Measurements from ENCODE around the gene PADI4. TPM values are rescaled to one million over a fixed set of nuclear protein-coding genes. Genes with fewer than 3 reads are reported as not detected.
"Not testable (repeated sequence)": the region's sequence is repeated elsewhere in the genome, so short reads cannot be mapped to it uniquely, and the experiment has no call there.

Gene PADI4
- total RNA-seq, 2 experiments from 2014 or later = 0.59 to 0.63 TPM

GRCh38 chr1:17308593-17308992, 596 bp downstream of the PADI4 start:
- ChIA-PET POLR2A (no interaction called here), CTCF (no interaction called here)

GRCh38 chr1:17309426-17310067, 1.6 kb downstream of the PADI4 start:
- CTCF ChIA-PET = interaction anchor here (0.6 kb wide), 1 partner anchor 21 kb away, joined by 3 read pairs; no protein-coding TSS in a partner anchor

GRCh38 chr1:17310068-17310640, 2.2 kb downstream of the PADI4 start:
- ChIA-PET CTCF (no interaction called here), POLR2A (no interaction called here)

More at GRCh38 chr1:17309426-17310067, 1.6 kb downstream of the PADI4 start:
- POLR2A ChIA-PET = interaction anchor here (0.6 kb wide), 1 partner anchor 10 kb away, joined by 6 read pairs; no protein-coding TSS in a partner anchor

DNA sequence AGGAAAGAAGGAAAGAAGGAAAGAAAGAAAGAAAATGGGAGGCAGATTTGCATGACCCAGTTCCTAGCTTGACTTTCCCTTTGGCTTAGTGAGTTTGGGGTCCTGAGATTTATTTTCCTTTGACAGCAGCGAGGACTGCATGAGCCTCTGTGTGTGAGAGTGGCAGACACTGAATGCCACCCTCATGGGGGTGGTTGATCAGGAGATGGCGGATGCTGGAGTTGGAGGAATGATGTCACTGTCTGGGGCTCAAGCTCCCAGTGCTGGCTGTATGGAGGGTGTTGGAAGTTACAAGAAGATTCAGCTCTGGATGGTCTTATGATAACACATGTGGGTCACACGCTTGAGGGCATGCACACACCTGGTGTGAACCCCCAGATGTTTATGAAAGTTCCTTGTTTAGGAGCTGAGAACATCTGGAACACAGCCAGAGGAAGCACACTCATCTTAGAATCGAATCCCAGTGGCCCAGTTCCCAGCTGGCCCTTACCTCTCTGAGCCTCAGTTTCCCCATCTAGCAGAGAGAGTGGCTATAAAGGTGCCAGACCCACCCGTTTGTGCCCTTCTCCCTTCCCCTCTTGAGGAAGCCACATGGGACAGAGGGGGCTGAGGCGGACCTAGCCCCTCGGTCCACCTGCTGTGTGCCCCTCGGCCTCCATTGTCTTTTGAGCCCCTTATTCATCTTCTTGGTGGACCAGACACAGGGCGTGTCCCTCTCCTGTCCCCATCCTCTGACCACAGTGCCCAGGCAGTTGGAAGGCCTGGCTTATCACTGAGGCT, 5.7 kb downstream of the PADI4 start:
- ChIA-PET CTCF (no interaction called here), POLR2A (no interaction called here)

DNA sequence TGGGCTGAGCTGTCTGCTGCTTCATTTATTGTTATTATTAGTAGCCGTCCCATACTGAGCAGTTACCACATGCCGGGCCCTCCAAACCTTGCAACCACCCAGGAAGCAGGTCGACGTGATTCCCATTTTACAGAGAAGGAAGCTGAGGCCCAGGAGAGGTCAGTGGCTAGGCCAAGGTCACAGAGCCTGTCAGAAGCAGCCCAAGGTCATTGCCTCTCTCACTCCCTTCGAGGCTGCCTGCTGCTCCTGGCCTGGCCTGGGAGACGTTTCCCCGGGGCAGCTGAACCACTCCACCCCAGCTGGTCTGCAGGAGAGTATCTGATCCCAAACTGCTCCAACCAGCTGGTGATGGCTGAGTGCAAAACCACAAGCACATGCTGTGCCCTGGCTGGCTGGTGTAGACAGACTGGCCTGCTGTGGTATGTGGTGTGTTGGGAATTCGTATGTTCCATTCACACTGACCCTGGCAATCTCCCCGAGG, 6.5 kb downstream of the PADI4 start:
- CTCF ChIA-PET = no interaction called here
- POLR2A ChIA-PET = no interaction called here

GRCh38 chr1:17315542-17316130, 7.6 kb downstream of the PADI4 start:
- CTCF ChIA-PET = no interaction called here

GRCh38 chr1:17316704-17317103, 8.7 kb downstream of the PADI4 start:
- POLR2A ChIA-PET = no interaction called here
- CTCF ChIA-PET = no interaction called here

More at GRCh38 chr1:17315542-17316130, 7.6 kb downstream of the PADI4 start:
- POLR2A ChIA-PET = no interaction called here

- ChIA-PET POLR2A (no interaction called here), CTCF (no interaction called here)
These were observed 10.3 kb downstream of the PADI4 start for GRCh38 chr1:17318262-17318661.

DNA sequence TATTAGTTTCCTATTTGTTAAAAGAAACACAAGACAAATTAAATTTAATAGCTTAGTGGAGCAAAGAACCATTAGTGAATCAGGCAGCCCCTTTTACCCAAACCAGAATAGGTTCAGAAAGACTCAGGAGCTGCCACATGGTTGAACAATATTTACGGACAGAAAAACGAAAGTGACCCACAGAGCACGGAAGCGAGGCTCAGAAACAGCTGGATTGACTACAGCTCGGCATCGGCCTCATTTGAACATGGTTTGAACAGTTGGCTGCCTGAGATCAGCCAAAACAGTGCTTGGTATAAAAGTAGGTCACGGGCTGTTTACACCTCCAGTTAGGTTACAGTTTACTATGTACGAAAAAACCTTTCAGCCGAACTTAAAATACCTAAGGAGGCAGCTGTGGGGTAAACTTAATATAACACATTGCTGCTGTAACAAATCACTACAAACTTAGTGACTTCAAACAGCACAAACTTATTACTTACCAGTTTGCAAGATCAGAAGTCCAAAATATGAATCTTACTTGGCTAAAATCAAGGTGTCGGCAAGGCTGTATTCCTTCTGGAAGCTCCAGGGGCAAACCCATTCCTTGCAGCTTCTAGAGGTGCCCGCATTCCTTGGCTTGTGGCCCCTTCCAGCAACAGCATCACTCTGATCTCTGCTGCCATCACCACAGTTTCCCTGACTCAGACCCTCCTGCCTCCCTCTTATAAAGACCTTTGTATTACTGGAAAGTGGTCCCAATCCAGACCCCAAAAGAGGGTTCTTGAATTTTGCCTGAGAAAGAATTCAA, 11.8 kb downstream of the PADI4 start:
- POLR2A ChIA-PET = interaction anchor here (0.7 kb wide), 1 partner anchor 11 kb away, joined by 6 read pairs; no protein-coding TSS in a partner anchor

DNA sequence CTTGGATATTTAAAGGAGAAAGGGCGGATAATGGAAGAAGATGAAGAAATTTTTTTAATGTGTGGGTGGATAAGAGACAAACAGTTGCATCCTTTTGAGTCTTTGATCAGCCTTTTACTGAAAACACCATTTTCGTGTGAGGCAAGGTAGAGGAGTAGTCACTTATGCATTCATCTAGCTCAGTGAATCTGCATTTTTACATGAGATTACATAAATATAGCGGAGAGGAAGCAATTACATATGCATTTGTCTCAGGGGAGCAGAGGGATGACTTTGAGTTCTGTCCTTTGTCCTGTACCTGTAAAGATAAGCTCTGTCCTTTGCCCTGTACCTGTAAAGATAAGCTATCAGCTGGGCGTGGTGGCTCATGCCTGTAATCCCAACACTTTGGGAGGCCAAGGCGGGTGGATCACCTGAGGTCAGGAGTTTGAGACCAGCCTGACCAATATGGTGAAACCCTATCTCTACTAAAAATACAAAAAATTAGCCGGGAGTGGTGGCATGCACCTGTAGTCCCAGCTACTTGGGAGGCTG, 13.9 kb downstream of the PADI4 start:
- CTCF ChIA-PET = interaction anchor here (1.3 kb wide), 1 partner anchor 13 kb away, joined by 3 read pairs; no protein-coding TSS in a partner anchor
- POLR2A ChIA-PET = not testable (repeated sequence)

More for the DNA sequence above, 11.8 kb downstream of the PADI4 start:
- CTCF ChIA-PET = no interaction called here

- ChIA-PET CTCF (interaction anchor here (0.6 kb wide), 1 partner anchor 107 kb away, joined by 3 read pairs; no protein-coding TSS in a partner anchor), POLR2A (interaction anchor here (0.7 kb wide), 1 partner anchor 103 kb away, joined by 7 read pairs; no protein-coding TSS in a partner anchor)
These were observed 20.9 kb downstream of the PADI4 start for GRCh38 chr1:17328855-17329254.

DNA sequence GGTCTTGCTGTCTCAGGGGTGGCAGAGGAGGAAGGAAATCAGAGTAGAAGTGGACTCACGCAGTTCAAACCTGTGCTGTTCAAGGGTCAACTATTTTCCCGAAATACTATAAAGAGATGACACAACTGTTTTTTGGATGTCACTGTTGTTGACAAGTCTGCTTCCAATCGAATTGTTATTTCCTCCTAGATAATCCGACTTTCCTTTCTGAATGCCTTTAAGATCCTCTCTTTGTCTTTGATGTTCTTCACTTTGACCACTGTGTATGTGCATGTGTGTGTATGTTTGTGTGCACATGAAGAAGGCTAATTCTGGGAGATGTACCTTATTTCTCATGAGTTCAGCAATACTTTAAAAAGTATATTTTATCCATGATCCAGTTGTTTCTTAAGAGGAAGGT, 21.6 kb downstream of the PADI4 start:
- POLR2A ChIA-PET = interaction anchor here (0.7 kb wide), 1 partner anchor 104 kb away, joined by 7 read pairs; no protein-coding TSS in a partner anchor
- CTCF ChIA-PET = interaction anchor here (0.6 kb wide), 1 partner anchor 106 kb away, joined by 3 read pairs; no protein-coding TSS in a partner anchor

- ChIA-PET CTCF (interaction anchor here (0.7 kb wide), 1 partner anchor 22 kb away, joined by 3 read pairs; no protein-coding TSS in a partner anchor), POLR2A (no interaction called here)
These were observed 22.9 kb downstream of the PADI4 start for GRCh38 chr1:17330856-17331255.

- POLR2A ChIA-PET = no interaction called here
- CTCF ChIA-PET = no interaction called here
These were observed 25.1 kb downstream of the PADI4 start for GRCh38 chr1:17333081-17333480.

DNA sequence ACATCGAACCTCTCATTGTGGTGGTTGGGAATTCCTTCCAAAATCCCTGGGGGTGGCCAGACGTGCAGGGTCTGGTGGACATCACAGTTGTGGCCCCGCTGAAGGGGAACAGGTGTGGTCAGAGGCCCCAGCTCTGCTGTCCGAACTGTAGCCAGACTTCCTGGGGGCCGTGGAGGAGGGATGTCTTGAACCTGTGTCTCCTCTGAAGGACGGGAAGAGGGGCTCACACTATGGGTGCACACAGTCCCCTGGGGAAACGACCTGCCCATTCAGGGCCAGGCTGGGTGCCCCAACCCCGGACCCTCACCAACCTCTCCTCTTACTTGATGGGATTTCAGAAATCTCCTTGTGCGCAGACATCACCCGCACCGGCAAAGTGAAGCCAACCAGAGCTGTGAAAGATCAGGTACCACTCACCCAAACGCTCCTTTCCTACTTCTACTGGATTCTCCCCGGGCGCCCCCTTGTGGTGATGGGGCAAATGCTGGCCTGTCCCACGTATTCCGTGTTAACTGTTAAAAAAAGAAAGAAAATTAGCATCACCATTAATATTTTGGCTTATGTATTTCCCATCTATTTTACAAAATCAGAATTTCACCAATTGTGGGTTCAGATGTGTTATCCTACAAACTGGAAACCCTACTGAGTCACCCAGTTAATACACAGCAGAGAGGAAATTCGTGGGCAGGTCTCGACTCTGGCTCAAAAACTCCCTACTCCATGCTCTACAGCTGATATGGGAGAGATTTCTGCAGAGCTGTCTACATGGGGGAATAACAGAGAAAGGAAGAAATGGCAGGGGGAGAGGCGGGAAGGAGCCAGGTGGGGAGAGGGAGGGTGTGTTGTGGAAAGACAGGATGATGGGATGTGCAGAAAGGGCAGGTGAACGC, 28.1 kb downstream of the PADI4 start:
- ChIA-PET CTCF (interaction anchor here (1.4 kb wide), 1 partner anchor 13 kb away, joined by 3 read pairs; no protein-coding TSS in a partner anchor), POLR2A (no interaction called here)

DNA sequence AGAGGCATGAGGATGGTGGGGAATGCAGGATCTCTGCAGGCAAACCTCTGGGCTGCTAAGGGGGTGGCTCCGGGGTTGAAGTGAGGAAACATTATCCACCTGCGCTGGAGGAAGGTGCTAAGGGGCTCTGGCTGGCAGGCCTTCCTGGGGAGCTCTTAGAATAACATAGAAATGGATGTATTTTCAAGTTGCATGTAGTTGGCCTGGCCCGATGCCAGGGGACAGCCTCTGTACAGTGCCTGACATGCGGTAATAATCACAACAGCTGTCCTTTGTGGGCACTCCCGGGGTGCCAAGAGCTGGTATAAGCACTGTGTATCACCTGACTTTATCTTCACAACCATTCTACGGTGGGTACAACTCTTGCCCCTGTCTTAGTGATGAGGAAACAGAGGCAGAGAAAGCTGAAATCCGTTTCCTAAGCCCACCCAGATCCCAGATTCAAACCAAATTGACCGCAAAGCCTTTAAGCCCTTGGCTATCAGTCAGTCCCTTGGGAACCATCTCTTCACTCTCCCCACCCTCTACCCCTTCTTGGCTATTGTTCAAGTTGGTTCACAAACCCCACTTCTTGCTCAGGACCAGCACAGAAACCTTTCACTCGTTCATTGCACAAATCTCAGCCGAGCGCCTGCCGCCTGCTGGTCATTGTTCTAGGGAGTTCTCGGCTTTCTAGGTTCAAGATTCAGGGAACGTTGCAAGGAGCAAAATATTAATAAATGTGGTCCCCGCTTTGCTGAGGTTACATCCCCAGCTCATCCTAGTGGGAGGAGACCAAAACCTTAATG, 30.9 kb downstream of the PADI4 start:
- CTCF ChIA-PET = no interaction called here
- POLR2A ChIA-PET = no interaction called here

GRCh38 chr1:17339521-17339920, 31.5 kb downstream of the PADI4 start:
- POLR2A ChIA-PET = no interaction called here
- CTCF ChIA-PET = no interaction called here

Measured in activated CD8-positive, alpha-beta memory T cell treated with anti-CD3 and anti-CD28 coated beads for 36 hours (primary cell).